Right atrium auricular region (tissue), 2 donors: ENCODE data around the gene CD44. TPM values are rescaled to one million over a fixed set of nuclear protein-coding genes. Genes with fewer than 3 reads are reported as not detected.

Experiments used
- DNase-seq: peaks from one replicate; pipeline ENCODE4 v3.0.0-alpha.2; 2019; ENCODE audit warnings: low spot score
- H3K27ac ChIP-seq, 2 donors: fragments of 200-600 bp; sonication (generic); 1 replicate in 1 of 2; 2 replicates in 1 of 2; pipeline ENCODE4 v1.5.1; 2016 to 2019
- H3K27me3 ChIP-seq, 2 donors: fragments of 200-600 bp; sonication (generic); one replicate each; pipeline versions ENCODE4 v1.5.1 to v1.6.0; 2017 to 2019
- H3K36me3 ChIP-seq: fragments of 200-600 bp; sonication (generic); one replicate; pipeline ENCODE4 v1.5.1; 2016
- H3K4me1 ChIP-seq, 2 donors: fragments of 200-600 bp; sonication (generic); one replicate each; pipeline versions ENCODE4 v1.5.1 to v1.6.0; 2017 to 2019
- H3K4me3 ChIP-seq, 2 donors: fragments of 200-600 bp; sonication (generic); 1 replicate in 1 of 2; 2 replicates in 1 of 2; pipeline ENCODE4 v1.5.1; 2017 to 2019; ENCODE audit warnings: mild to moderate bottlenecking in 1 of 2, moderate library complexity in 1 of 2
- H3K9me3 ChIP-seq, 2 donors: fragments of 200-600 bp; sonication (generic); one replicate each; pipeline ENCODE4 v1.5.1; 2019
- CTCF ChIP-seq, 2 donors: fragments of 200-600 bp; sonication (generic); IDR thresholded peaks; one replicate each; pipeline ENCODE4 v1.5.1; 2019; ENCODE audit warnings: antibody characterized with exemption in 2 of 2
- total RNA-seq, 2 donors: library from RNA; depleted of rRNA; stranded (reverse); fragments of >200 nt; gene quantifications; one replicate each; pipeline ENCODE4 v1.1.0, GENCODE V29; 2016

The CD44 gene
- total RNA-seq, 2 donors from 2014 or later, result 26.8 to 37.3 TPM

DNA sequence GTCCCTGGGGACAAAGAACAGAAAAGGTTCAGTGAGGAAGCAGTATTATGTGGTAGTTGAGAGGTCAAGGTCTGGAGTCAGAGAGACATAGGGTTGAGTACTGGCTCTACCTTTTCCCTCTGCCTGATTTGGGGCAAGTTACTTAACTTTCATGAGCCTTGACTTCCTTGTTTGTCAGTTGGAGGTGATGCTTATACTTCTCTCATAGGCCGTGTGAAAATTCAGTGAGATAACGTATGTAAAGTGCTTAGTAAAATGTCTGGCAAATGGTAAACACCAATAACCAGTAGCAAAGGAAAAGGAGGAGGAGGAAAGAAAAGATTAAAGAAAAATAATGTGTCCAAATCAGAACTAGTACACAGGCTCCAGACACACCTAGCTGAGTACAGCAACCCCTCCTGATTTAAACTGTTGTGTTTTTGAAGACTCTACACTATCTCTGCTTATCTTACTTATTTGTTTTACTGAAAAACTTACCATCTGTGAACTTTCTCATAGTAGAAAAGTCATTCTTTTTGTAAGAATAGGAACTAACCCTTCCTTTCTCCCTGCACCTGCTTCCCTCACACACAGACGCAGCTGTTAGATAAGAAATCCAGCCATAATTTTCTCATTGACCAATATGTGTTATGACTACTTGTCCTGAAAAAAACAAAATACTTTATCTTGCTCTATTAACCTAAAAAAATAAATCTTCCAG, 126.9 kb downstream of the CD44 start:
- DNase-seq, result no peak
- Histone ChIP-seq H3K36me3 (no peaks in the 10 kb centered on the region), H3K4me3 (no peak overlapping the region), H3K9me3 (no peaks in the 10 kb centered on the region), H3K27ac (no peak overlapping the region), H3K4me1 (no peaks in the 10 kb centered on the region), H3K27me3 (no peaks in the 10 kb centered on the region)
- TF ChIP-seq CTCF (IDR thresholded peaks at IDR 0.05), result no peak

GRCh38 chr11:35267504-35267903, 128.5 kb downstream of the CD44 start:
- no peaks in the 10 kb centered on the region for H3K4me1 ChIP-seq

DNA sequence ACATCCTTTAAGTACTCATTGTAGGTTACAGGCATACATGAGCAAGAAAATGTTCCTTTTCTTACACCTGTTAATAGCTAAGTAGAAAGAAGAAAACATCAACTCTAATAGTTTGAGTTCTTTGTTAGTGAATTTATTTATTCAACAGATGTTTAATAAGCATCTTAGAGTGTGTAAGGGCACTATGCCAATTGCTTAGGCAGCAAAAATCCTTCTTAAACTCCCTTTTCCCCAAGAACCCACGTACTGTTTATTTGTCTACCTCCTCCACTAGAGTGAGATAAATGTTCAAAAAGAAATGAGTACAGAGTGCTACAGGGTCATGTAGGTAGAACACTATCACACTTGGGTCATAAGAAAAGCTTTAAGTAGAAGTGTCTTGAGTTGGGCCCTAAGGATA, 131.4 kb downstream of the CD44 start:
- DNase-seq, result no peak
- H3K27me3 ChIP-seq, result no peaks in the 10 kb centered on the region
- peaks cover 0 to 4% of the 10 kb centered on the region in 2 donors for H3K4me1 ChIP-seq
- H3K4me3 ChIP-seq, result no peak overlapping the region
- TF ChIP-seq CTCF (IDR thresholded peaks at IDR 0.05), result no peak
- no peak overlapping the region for H3K27ac ChIP-seq
- H3K9me3 ChIP-seq, result no peaks in the 10 kb centered on the region
- no peaks in the 10 kb centered on the region for H3K36me3 ChIP-seq

More at GRCh38 chr11:35267504-35267903, 128.5 kb downstream of the CD44 start:
- no peak for DNase-seq
- TF ChIP-seq CTCF (IDR thresholded peaks at IDR 0.05), result no peak
- Histone ChIP-seq H3K27ac (no peak overlapping the region), H3K36me3 (no peaks in the 10 kb centered on the region), H3K4me3 (no peak overlapping the region), H3K9me3 (no peaks in the 10 kb centered on the region), H3K27me3 (no peaks in the 10 kb centered on the region)

GRCh38 chr11:35271031-35271430, 132.1 kb downstream of the CD44 start:
- H3K4me3 ChIP-seq, result no peak overlapping the region
- no peak for TF ChIP-seq CTCF (IDR thresholded peaks at IDR 0.05)
- no peak for DNase-seq

DNA sequence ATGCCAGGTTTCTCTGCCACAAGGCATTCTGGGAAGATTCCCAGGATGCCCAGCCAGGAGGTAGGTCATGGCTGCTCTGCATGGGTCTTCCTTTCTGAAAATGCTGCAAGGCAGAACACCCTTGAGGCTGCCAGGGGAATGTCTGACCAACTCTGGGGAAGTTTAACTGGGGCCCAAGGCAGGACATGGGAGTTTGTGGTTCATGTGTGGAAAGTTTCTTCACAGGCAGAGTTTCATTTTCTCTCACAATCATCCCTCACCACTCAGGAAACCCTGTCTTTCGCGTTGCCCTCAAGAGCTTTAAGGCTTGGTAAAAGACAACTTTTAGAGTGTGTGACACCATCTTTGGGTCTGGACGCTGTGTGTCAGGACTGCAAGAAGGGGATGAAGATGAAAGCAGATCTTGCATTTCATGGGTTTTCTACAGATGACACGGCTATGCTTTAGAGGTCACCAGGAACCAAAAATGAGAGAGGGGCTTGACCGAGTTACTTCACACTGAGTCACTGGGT, 133.5 kb downstream of the CD44 start:
- no peaks in the 10 kb centered on the region for H3K9me3 ChIP-seq
- no peak overlapping the region for H3K4me3 ChIP-seq
- peaks cover 0 to 11% of the 10 kb centered on the region in 2 donors for H3K4me1 ChIP-seq
- no peaks in the 10 kb centered on the region for H3K27me3 ChIP-seq
- H3K36me3 ChIP-seq, result no peaks in the 10 kb centered on the region
- no peak overlapping the region for H3K27ac ChIP-seq
- no peak for TF ChIP-seq CTCF (IDR thresholded peaks at IDR 0.05)
- DNase-seq, result no peak

More at GRCh38 chr11:35271031-35271430, 132.1 kb downstream of the CD44 start:
- Histone ChIP-seq H3K27ac (no peak overlapping the region), H3K4me1 (peaks cover 0 to 11% of the 10 kb centered on the region in 2 donors), H3K9me3 (no peaks in the 10 kb centered on the region), H3K27me3 (no peaks in the 10 kb centered on the region), H3K36me3 (no peaks in the 10 kb centered on the region)
